Measurements from ENCODE around the gene SLC45A3. TPM values are rescaled to one million over a fixed set of nuclear protein-coding genes. Genes with fewer than 3 reads are reported as not detected.

The SLC45A3 gene
- total and polyA plus RNA-seq, 3 donors from 2014 or later: 4.5 to 8.9 (median 7.3) TPM

DNA sequence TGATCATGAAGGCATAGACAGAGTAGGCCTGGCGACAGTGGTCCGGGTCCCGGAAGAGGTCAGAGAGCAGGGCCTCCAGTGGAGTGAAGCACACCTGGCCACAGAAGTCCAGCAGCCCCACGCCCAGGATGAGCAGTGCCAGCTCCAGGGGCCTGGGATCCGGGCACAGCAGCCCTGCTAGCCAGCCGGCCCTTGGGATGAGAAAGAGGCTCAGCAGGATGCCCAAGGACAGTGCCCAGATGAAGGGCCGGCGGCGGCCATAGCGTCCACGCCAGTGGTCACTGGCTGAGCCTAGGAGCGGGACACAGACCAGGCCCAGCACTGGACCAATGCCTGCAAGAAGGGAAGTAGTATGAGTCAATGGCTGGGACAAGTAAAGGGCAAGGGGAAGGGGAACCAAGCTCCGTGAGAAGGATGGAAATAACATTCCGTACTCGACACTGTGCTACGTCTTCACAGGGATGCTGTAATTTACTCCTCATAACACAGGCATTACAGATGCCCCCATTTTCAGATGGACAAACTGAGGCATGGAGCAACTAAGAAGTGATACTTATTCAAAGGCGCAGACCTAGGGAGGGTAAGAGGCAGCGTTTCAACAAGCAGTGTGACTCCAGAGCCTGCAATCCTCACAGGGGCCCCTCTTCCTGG is 16.9 kb downstream of the SLC45A3 start:
- no peaks in the 10 kb centered on the region for H3K27me3 ChIP-seq
- 87 to 90% methylated on average over 12 to 18 of the region's 18 CpGs for WGBS, 2 donors
- peaks cover 8% of the 10 kb centered on the region for H3K4me1 ChIP-seq
- H3K36me3 ChIP-seq (ENCODE audit: low read depth, missing control alignments): no peaks in the 10 kb centered on the region
- TF ChIP-seq POLR2A (IDR thresholded peaks at IDR 0.05) (no peak), CTCF (IDR thresholded peaks at IDR 0.05) (no peak)
- no peaks in the 10 kb centered on the region for H3K9me3 ChIP-seq
- no peak for DNase-seq
- no peak overlapping the region for H3K4me3 ChIP-seq
- intact Hi-C loops (cut with DNase I; ENCODE audit: low total_unique reads): no loop called here
- H3K27ac ChIP-seq: no peak overlapping the region

- intact Hi-C loops (cut with DNase I; ENCODE audit: low total_unique reads): no loop called here
- DNase-seq: no peak
- TF ChIP-seq POLR2A (IDR thresholded peaks at IDR 0.05): no peak
- TF ChIP-seq CTCF (IDR thresholded peaks at IDR 0.05): no peak
- H3K4me3 ChIP-seq: no peak overlapping the region
- H3K36me3 ChIP-seq (ENCODE audit: low read depth, missing control alignments): no peaks in the 10 kb centered on the region
- no peaks in the 10 kb centered on the region for H3K27me3 ChIP-seq
- 89 to 93% methylated on average over 19 to 24 of the region's 24 CpGs for WGBS, 2 donors
- peaks cover 8% of the 10 kb centered on the region for H3K4me1 ChIP-seq
- H3K27ac ChIP-seq: no peak overlapping the region
- H3K9me3 ChIP-seq: no peaks in the 10 kb centered on the region
Observed at GRCh38 chr1:205662791-205663190, 17.5 kb downstream of the SLC45A3 start.

GRCh38 chr1:205662135-205662738 is 18.1 kb downstream of the SLC45A3 start:
- 85 to 93% methylated on average over 12 to 15 of the region's 15 CpGs for WGBS, 2 donors

GRCh38 chr1:205661429-205662134 is 18.7 kb downstream of the SLC45A3 start:
- Histone ChIP-seq H3K4me1 (peaks cover 8% of the 10 kb centered on the region), H3K36me3 (ENCODE audit: low read depth, missing control alignments) (no peaks in the 10 kb centered on the region), H3K9me3 (no peaks in the 10 kb centered on the region), H3K4me3 (no peak overlapping the region), H3K27me3 (no peaks in the 10 kb centered on the region), H3K27ac (no peak overlapping the region)
- 81 to 83% methylated on average over 16 of the region's 16 CpGs for WGBS, 2 donors
- intact Hi-C loops (cut with DNase I; ENCODE audit: low total_unique reads): no loop called here
- no peak for DNase-seq
- TF ChIP-seq POLR2A (IDR thresholded peaks at IDR 0.05) (no peak), CTCF (IDR thresholded peaks at IDR 0.05) (no peak)

More at GRCh38 chr1:205662135-205662738, 18.1 kb downstream of the SLC45A3 start:
- DNase-seq: no peak
- intact Hi-C loops (cut with DNase I; ENCODE audit: low total_unique reads): no loop called here
- Histone ChIP-seq H3K27me3 (no peaks in the 10 kb centered on the region), H3K9me3 (no peaks in the 10 kb centered on the region), H3K27ac (no peak overlapping the region), H3K36me3 (ENCODE audit: low read depth, missing control alignments) (no peaks in the 10 kb centered on the region), H3K4me1 (peaks cover 8% of the 10 kb centered on the region), H3K4me3 (no peak overlapping the region)
- TF ChIP-seq CTCF (IDR thresholded peaks at IDR 0.05) (no peak), POLR2A (IDR thresholded peaks at IDR 0.05) (no peak)
